Trophoblast cell (in vitro differentiated cells and primary cell): ENCODE results near the gene PLEKHG7.
"Not testable (repeated sequence)": the region's sequence is repeated elsewhere in the genome, so short reads cannot be mapped to it uniquely, and the experiment has no call there.

Experiments used
- DNase-seq, 2 donors: peaks; one replicate each; pipeline ENCODE4 v3.0.0-alpha.2; 2016
- H2AFZ ChIP-seq: 2 replicates; pipeline ENCODE4 v1.6.1; 2013; ENCODE audit warnings: low read length, moderate library complexity, mild to moderate bottlenecking; ENCODE audit not compliant: insufficient read depth, poor library complexity
- H2AK5ac ChIP-seq: 2 replicates; pipeline ENCODE4 v1.6.1; 2013; ENCODE audit warnings: mild to moderate bottlenecking, low read length
- H2BK120ac ChIP-seq: 2 replicates; pipeline ENCODE4 v1.6.1; 2013; ENCODE audit warnings: low read length, mild to moderate bottlenecking, moderate library complexity; ENCODE audit not compliant: insufficient read depth, poor library complexity
- H2BK12ac ChIP-seq: 2 replicates; pipeline ENCODE4 v1.6.1; 2013; ENCODE audit warnings: mild to moderate bottlenecking, low read length, moderate library complexity
- H2BK5ac ChIP-seq: 2 replicates; pipeline ENCODE4 v1.6.1; 2013; ENCODE audit warnings: low read length, low read depth, moderate library complexity, mild to moderate bottlenecking; ENCODE audit not compliant: poor library complexity
- H3K14ac ChIP-seq: 2 replicates; pipeline ENCODE4 v1.6.1; 2013; ENCODE audit warnings: mild to moderate bottlenecking, low read length
- H3K18ac ChIP-seq: 2 replicates; pipeline ENCODE4 v1.6.1; 2013; ENCODE audit warnings: mild to moderate bottlenecking, low read length
- H3K23ac ChIP-seq: 2 replicates; pipeline ENCODE4 v1.6.1; 2013; ENCODE audit warnings: low read length
- H3K27ac ChIP-seq: 2 replicates; pipeline ENCODE4 v1.5.1; 2013; ENCODE audit warnings: low read depth, mild to moderate bottlenecking, inconsistent platforms, low read length, moderate library complexity
- H3K27me3 ChIP-seq: 2 replicates; pipeline ENCODE4 v1.6.1; 2013; ENCODE audit warnings: inconsistent platforms, mild to moderate bottlenecking, low read length, moderate library complexity; ENCODE audit not compliant: insufficient read depth
- H3K36me3 ChIP-seq, 2 experiments: 1 replicate in 1 of 2; 2 replicates in 1 of 2; pipeline ENCODE4 v1.6.1; 2013; ENCODE audit warnings: low read length in 2 of 2, mild to moderate bottlenecking in 2 of 2, moderate library complexity in 1 of 2; ENCODE audit not compliant: insufficient read depth in 2 of 2, control insufficient read depth in 1 of 2
- H3K4ac ChIP-seq: 2 replicates; pipeline ENCODE4 v1.6.1; 2013; ENCODE audit warnings: low read depth, mild to moderate bottlenecking, low read length, moderate library complexity
- H3K4me1 ChIP-seq, 2 experiments: 1 replicate in 1 of 2; 2 replicates in 1 of 2; pipeline ENCODE4 v1.6.1; 2013; ENCODE audit warnings: low read length in 2 of 2, mild to moderate bottlenecking in 2 of 2, moderate library complexity in 1 of 2; ENCODE audit not compliant: insufficient read depth in 2 of 2, control insufficient read depth in 1 of 2
- H3K4me2 ChIP-seq: 2 replicates; pipeline ENCODE4 v1.6.1; 2013; ENCODE audit warnings: inconsistent platforms, mild to moderate bottlenecking, low read length, moderate library complexity
- H3K4me3 ChIP-seq: 2 replicates; pipeline ENCODE4 v1.5.1; 2013; ENCODE audit warnings: mild to moderate bottlenecking, low read depth, low read length, inconsistent platforms
- H3K79me1 ChIP-seq: one replicate; pipeline ENCODE4 v1.6.1; 2013; ENCODE audit warnings: low read length
- H3K79me2 ChIP-seq: 2 replicates; pipeline ENCODE4 v1.6.1; 2013; ENCODE audit warnings: low read length, mild to moderate bottlenecking; ENCODE audit not compliant: control insufficient read depth, insufficient read depth, poor library complexity
- H3K9ac ChIP-seq: 2 replicates; pipeline ENCODE4 v1.6.1; 2013; ENCODE audit warnings: mild to moderate bottlenecking, low read length
- H3K9me3 ChIP-seq: 2 replicates; pipeline ENCODE4 v1.6.1; 2013; ENCODE audit warnings: low read depth, mild to moderate bottlenecking, control low read depth, inconsistent platforms, low read length; ENCODE audit not compliant: insufficient read depth
- H4K12ac ChIP-seq: 2 replicates; pipeline ENCODE4 v1.6.1; 2013; ENCODE audit warnings: low read depth, mild to moderate bottlenecking, low read length, moderate library complexity
- H4K8ac ChIP-seq: 2 replicates; pipeline ENCODE4 v1.6.1; 2013; ENCODE audit warnings: low read depth, mild to moderate bottlenecking, low read length, moderate library complexity
- H4K91ac ChIP-seq: one replicate; pipeline ENCODE4 v1.6.1; 2013; ENCODE audit warnings: low read depth, mild to moderate bottlenecking, low read length, moderate library complexity
- WGBS: extraction: QIAGEN DNeasy Blood & Tissue Kit; methylation state at CpG from one replicate; pipeline ENCODE4 v1.1.7; 2013; ENCODE audit warnings: missing lambda C conversion rate; ENCODE audit not compliant: insufficient read length, insufficient coverage; ENCODE audit errors: extremely low coverage; 5-methylcytosine and 5-hydroxymethylcytosine counted together

Gene PLEKHG7

DNA sequence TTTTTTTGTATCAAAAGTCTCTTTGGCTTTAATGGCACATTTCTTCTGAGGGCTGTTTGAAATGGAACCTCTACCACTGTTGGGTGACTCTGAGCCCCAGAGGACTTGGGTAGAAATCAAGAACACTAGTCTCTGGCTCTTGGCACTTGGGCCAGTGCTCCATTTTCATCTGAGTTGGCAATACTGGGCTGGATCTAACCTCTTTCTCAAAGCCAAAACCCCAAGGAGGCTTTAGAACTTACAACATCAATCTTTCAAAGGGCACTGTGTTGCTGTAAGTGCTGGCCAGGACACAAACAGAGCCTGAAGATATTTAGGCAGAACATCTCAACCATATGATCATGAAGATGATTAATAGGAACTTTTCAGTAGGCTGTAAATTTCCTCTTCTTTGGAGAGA, 34.0 kb upstream of the PLEKHG7 start:
- Histone ChIP-seq H2BK12ac (no peak overlapping the region), H2BK5ac (no peak overlapping the region), H2BK120ac (no peak overlapping the region), H3K4me2 (no peak overlapping the region), H3K4me3 (no peak overlapping the region), H4K8ac (no peak overlapping the region), H3K14ac (no peak overlapping the region), H3K79me1 (no peaks in the 10 kb centered on the region), H2AFZ (no peak overlapping the region), H3K27ac (no peak overlapping the region), H3K23ac (no peak overlapping the region), H3K79me2 (no peaks in the 10 kb centered on the region), H4K12ac (no peak overlapping the region), H3K9me3 (no peaks in the 10 kb centered on the region), H2AK5ac (no peak overlapping the region), H3K4ac (no peak overlapping the region), H3K4me1 (no peaks in the 10 kb centered on the region), H3K36me3 (no peaks in the 10 kb centered on the region), H3K18ac (no peak overlapping the region), H3K9ac (no peak overlapping the region), H3K27me3 (no peaks in the 10 kb centered on the region), H4K91ac (no peak overlapping the region)
- DNase-seq: no peak

DNA sequence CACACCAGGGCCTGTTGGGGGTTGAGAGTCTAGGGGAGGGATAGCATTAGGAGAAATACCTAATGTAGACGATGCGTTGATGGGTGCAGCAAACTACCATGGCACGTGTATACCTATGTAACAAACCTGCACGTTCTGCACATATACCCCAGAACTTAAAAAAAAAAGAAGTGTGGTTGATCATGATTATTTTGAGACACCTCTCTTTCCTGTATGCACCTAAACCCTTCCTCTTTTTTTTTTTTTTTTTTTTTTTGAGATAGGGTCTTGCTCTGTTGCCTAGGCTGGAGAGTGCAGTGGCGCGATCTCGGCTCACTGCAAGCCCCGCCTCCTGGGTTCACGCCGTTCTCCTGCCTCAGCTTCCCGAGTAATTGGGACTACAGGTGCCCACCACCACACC, 31.3 kb upstream of the PLEKHG7 start:
- H2AK5ac ChIP-seq, H3K4me1 ChIP-seq, H2BK12ac ChIP-seq, H3K14ac ChIP-seq, H2BK5ac ChIP-seq, H3K36me3 ChIP-seq, H3K4ac ChIP-seq, H3K9me3 ChIP-seq, H3K23ac ChIP-seq, H3K9ac ChIP-seq, H2AFZ ChIP-seq, H3K79me1 ChIP-seq, H4K91ac ChIP-seq, H3K79me2 ChIP-seq, H3K27ac ChIP-seq, H4K12ac ChIP-seq, H2BK120ac ChIP-seq, DNase-seq, H4K8ac ChIP-seq, H3K18ac ChIP-seq, H3K4me3 ChIP-seq, H3K27me3 ChIP-seq, H3K4me2 ChIP-seq: not testable (repeated sequence)
- no CpG with 5 or more reads among the region's 11 CpGs for WGBS

DNA sequence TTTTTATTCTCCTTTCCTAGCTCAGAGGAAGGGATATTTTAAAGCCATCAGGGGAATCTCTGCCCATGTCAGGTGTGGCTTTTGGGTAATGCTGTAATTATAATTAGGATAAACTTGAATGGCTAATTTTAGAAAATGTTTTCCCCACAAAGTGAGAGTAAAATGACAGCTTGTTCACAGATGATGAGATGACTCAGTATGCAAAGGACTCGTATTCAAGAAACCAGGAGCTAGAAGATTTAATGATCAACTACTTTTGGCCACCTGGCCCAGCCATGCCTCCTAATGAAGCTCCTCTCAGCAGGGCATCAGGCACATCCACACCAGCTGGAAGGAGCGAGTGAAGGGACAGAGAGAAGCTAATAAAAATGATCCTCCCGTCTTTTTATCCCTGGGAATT, 29.0 kb upstream of the PLEKHG7 start:
- Histone ChIP-seq H2BK120ac (no peak overlapping the region), H3K4ac (no peak overlapping the region), H3K4me2 (no peak overlapping the region), H3K4me1 (no peaks in the 10 kb centered on the region), H3K9me3 (no peaks in the 10 kb centered on the region), H2BK5ac (no peak overlapping the region), H4K8ac (no peak overlapping the region), H3K18ac (no peak overlapping the region), H3K79me1 (no peaks in the 10 kb centered on the region), H3K27me3 (no peaks in the 10 kb centered on the region), H2AFZ (no peak overlapping the region), H3K14ac (no peak overlapping the region), H3K23ac (no peak overlapping the region), H3K36me3 (no peaks in the 10 kb centered on the region), H4K91ac (no peak overlapping the region), H3K27ac (no peak overlapping the region), H2BK12ac (no peak overlapping the region), H3K9ac (no peak overlapping the region), H3K79me2 (no peaks in the 10 kb centered on the region), H2AK5ac (no peak overlapping the region), H4K12ac (no peak overlapping the region), H3K4me3 (no peak overlapping the region)
- no peak for DNase-seq
- WGBS: no CpG with 5 or more reads among the region's 3 CpGs

DNA sequence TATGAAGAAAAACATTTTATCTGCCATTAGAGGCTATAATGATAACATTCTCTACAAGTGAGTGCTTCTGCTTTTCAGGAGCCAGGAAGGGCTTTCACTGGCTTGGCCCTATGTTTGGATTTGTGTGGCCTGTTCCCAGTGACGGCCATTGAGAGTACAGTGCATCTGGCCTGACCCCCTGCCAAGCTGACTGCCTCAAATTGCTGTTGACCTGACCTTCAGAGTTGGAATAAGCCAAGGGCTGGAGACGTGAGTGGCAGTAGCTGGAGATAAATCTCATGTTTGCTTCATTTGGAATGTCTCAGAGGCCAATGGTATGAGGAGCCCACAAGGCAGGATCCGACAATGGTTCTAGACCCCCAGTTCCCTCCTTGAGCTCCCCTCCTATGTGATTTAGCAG, 28.3 kb upstream of the PLEKHG7 start:
- H3K36me3 ChIP-seq: no peaks in the 10 kb centered on the region
- no peak overlapping the region for H3K14ac ChIP-seq
- no peaks in the 10 kb centered on the region for H3K79me1 ChIP-seq
- no peak overlapping the region for H3K4ac ChIP-seq
- no peak overlapping the region for H3K4me2 ChIP-seq
- no peaks in the 10 kb centered on the region for H3K4me1 ChIP-seq
- H3K9me3 ChIP-seq: no peaks in the 10 kb centered on the region
- H3K27me3 ChIP-seq: no peaks in the 10 kb centered on the region
- no peak overlapping the region for H3K18ac ChIP-seq
- H3K79me2 ChIP-seq: no peaks in the 10 kb centered on the region
- H4K8ac ChIP-seq: no peak overlapping the region
- H4K91ac ChIP-seq: no peak overlapping the region
- no peak overlapping the region for H2BK120ac ChIP-seq
- H2BK5ac ChIP-seq: no peak overlapping the region
- H4K12ac ChIP-seq: no peak overlapping the region
- no CpG with 5 or more reads among the region's 3 CpGs for WGBS
- H3K23ac ChIP-seq: no peak overlapping the region
- H3K9ac ChIP-seq: no peak overlapping the region
- H2BK12ac ChIP-seq: no peak overlapping the region
- H3K27ac ChIP-seq: no peak overlapping the region
- no peak overlapping the region for H3K4me3 ChIP-seq
- H2AK5ac ChIP-seq: no peak overlapping the region
- DNase-seq: no peak
- no peak overlapping the region for H2AFZ ChIP-seq
